CD4-positive, CD25-positive, alpha-beta regulatory T cell (primary cell): ENCODE measurements around the gene FCER1G. TPM values are rescaled to one million over a fixed set of nuclear protein-coding genes. Genes with fewer than 3 reads are reported as not detected.
A peak's percentile ranks its signal among the peaks of the same experiment; 100 is the strongest.

Experiments used
- ATAC-seq, 2 donors: fragments of 150-1000 bp; cut with Tn5 transposase; one replicate each; pipeline ENCODE4 v1.10.0; 2021; ENCODE audit warnings: low read depth in 2 of 2, moderate number of reproducible peaks in 2 of 2, moderate library complexity in 1 of 2
- DNase-seq, 3 donors: peaks; one replicate each; pipeline versions ENCODE4 v3.0.0 to v3.0.0-alpha.2; 2012 to 2022; ENCODE audit warnings: mixed read lengths in 1 of 3
- H3K27ac ChIP-seq: one replicate; pipeline ENCODE4 v1.7.0; 2013; ENCODE audit warnings: mild to moderate bottlenecking, low read length; ENCODE audit not compliant: insufficient read depth, poor library complexity, severe bottlenecking
- H3K27me3 ChIP-seq: one replicate; pipeline ENCODE4 v1.7.0; 2013; ENCODE audit warnings: low read length; ENCODE audit not compliant: control insufficient read depth, insufficient read depth
- H3K36me3 ChIP-seq: one replicate; pipeline ENCODE4 v1.7.0; 2013; ENCODE audit warnings: mild to moderate bottlenecking, low read length, moderate library complexity; ENCODE audit not compliant: control insufficient read depth, insufficient read depth
- H3K4me1 ChIP-seq: 2 replicates; pipeline ENCODE4 v1.7.0; 2013; ENCODE audit warnings: mild to moderate bottlenecking, low read length; ENCODE audit not compliant: insufficient read depth, control insufficient read depth, poor library complexity, severe bottlenecking
- H3K4me3 ChIP-seq: one replicate; pipeline ENCODE4 v1.7.0; 2013; ENCODE audit warnings: low read depth, mild to moderate bottlenecking, low read length, moderate library complexity
- H3K9me3 ChIP-seq, 2 experiments: 1 replicate in 1 of 2; 2 replicates in 1 of 2; pipeline ENCODE4 v1.7.0; 2013; ENCODE audit warnings: low read length in 2 of 2, mild to moderate bottlenecking in 1 of 2, moderate library complexity in 1 of 2; ENCODE audit not compliant: control insufficient read depth in 2 of 2
- H3K27ac Mint-ChIP-seq, 3 donors: one replicate each; pipeline ENCODE4 v1.8.0; 2020 to 2022; ENCODE audit warnings: mild to moderate bottlenecking in 3 of 3, mixed read lengths in 3 of 3, moderate library complexity in 2 of 3
- H3K27me3 Mint-ChIP-seq: one replicate; pipeline ENCODE4 v1.8.0; 2022; ENCODE audit warnings: mild to moderate bottlenecking, mixed read lengths
- H3K36me3 Mint-ChIP-seq: one replicate; pipeline ENCODE4 v1.8.0; 2020; ENCODE audit warnings: mixed read lengths
- H3K4me1 Mint-ChIP-seq, 4 donors: one replicate each; pipeline ENCODE4 v1.8.0; 2020 to 2022; ENCODE audit warnings: mixed read lengths in 4 of 4, mild to moderate bottlenecking in 1 of 4
- H3K4me3 Mint-ChIP-seq, 4 donors: one replicate each; pipeline ENCODE4 v1.8.0; 2020 to 2022; ENCODE audit warnings: mild to moderate bottlenecking in 4 of 4, mixed read lengths in 4 of 4, moderate library complexity in 3 of 4
- H3K9me3 Mint-ChIP-seq, 7 donors: one replicate each; pipeline ENCODE4 v1.8.0; 2020 to 2022; ENCODE audit warnings: mixed read lengths in 7 of 7, mild to moderate bottlenecking in 3 of 7, moderate library complexity in 2 of 7
- polyA plus RNA-seq, 4 donors: library from polyadenylated mRNA; unstranded; fragments of 300-500 nt; fragmentation: Illumina TruSeq; gene quantifications; one replicate each; pipeline ENCODE4 v1.2.3, GENCODE V29; 2021
- total RNA-seq: library from RNA; stranded (reverse); gene quantifications from one replicate; pipeline ENCODE4 v1.2.3, GENCODE V29; 2022

FCER1G gene
- total and polyA plus RNA-seq, 5 donors from 2014 or later, result 2.9 to 121 (median 96.3) TPM

DNA sequence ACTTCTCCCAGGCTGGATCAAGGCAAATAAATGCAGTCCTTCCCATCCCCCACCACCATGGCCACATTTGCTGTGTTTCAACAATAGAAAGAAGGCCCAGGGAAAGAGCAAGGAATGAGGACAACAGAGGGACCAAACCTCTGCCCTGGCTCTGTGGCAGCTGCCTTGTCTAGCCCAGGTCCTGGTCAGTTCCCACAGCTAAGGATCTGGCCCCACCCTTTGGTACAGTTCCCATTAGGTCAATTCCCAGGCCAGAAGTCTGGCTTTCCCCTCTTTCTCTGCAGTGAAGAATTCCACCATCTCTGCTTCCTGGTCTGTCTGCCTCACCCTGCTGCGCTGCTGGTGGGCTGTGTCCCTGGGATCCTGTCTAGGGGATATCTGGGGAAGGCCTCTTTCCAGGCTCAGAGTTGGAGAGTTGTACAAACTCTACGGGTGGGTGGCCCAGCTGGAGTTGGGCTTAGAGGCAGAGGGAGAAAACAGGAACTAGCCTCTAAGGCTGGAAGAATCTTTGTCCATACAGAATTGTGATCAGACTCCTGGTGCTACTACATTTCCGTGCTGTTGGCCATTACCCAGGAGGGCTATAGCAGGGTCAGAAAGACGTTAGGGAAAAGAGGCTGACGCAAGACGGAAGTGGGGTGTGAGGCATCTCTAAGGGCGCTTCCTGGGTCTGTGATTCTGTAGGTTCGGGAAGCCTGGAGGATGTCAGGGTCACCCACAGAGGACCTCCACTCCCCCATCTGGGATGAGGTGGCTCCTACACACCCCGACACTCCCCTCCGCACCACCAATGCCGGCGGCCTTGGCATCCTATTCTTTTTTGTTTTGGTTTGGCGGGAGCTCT, 13.9 kb upstream of the FCER1G start:
- Mint-ChIP-seq H3K36me3 (peaks cover 18% of the 10 kb centered on the region), H3K9me3 (no peaks in the 10 kb centered on the region), H3K27ac (peak overlapping the region; percentile 98 to 99 (median 99)), H3K4me3 (peak overlapping the region; percentile 96 to 98 (median 98)), H3K27me3 (peaks cover 4% of the 10 kb centered on the region), H3K4me1 (peaks cover 25 to 72% (median 49%) of the 10 kb centered on the region in 4 donors)
- Histone ChIP-seq H3K4me3 (peak overlapping the region; percentile 85), H3K27ac (peak overlapping the region; percentile 90), H3K9me3 (no peaks in the 10 kb centered on the region), H3K4me1 (peaks cover 57% of the 10 kb centered on the region), H3K27me3 (no peaks in the 10 kb centered on the region), H3K36me3 (peaks cover 18% of the 10 kb centered on the region)
- DNase-seq (no peak), ATAC-seq (no peak)

DNA sequence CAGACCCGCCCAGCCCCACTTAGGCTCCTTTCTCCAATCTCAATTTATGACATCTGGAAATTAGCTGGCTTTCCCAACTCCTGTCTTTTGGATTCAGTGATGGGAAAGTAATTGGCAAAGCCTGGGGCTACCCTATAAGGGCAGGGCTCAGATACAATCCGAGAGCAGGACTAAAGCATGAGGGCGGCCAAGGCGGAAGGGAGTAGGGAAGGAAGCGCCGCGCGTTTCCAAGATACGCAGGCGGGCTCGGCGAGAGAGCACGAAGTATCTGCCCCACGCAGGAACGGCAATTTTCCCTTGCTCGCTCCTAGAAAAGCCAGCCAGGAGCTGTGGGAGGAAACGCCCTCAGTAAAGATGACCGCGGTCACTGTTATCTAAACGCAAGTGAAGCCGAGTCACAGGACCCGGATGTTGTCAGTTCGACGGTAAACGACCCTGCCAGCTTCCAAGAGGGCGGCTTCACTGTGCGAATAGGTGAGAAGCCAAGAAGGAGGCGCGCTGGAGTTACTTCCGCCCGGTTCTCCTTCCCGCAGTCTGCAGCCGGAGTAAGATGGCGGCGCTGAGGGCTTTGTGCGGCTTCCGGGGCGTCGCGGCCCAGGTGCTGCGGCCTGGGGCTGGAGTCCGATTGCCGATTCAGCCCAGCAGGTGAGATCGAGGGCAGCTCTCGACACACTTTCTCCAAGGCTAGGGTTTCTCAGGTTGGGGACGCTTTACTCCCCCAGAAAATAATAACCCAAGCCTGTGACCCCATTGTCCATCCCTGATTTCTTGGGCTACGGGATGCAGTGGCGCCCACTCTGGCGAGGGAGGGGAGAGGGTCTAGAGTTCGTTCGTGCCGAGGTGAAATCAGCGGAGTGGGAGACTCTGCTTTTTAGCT, 13.0 kb upstream of the FCER1G start, which contains the start of gene NDUFS2:
NDUFS2 (plus strand) TSS at position 532 of the 877 bp plus-strand sequence; CDS start at position 551, 19 bp downstream.
- peaks cover 62% of the 10 kb centered on the region for H3K4me1 ChIP-seq

DNA sequence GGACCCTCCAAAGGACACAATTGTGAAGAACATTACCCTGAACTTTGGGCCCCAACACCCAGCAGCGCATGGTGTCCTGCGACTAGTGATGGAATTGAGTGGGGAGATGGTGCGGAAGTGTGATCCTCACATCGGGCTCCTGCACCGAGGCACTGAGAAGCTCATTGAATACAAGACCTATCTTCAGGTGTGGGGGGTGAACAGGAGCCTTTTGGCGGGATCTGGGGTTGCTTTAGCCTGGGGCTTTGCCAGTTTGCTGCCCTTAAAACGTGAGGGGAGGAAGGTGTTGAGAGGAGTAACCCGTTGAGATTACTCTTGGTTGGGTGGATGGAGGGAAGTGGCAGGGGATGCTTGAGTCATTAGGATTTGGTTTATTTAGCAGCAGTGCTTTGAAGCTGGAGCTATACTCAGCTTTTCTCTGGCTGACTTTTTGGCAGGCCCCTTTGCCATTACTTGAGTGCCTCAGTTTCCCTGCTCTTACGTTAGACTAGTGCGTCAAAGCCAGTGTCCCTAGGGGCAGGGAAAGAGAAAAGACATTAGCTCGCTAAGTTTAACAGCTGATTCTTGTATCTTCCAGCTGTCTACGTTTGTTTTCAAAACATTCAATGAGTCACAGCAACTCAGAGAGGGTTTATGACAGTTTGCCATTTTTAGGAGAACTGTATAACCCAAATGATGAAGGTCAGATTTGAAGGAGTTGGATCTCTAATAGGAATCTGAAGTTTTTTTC, 8.5 kb upstream of the FCER1G start:
- Histone ChIP-seq H3K36me3 (peaks cover 62% of the 10 kb centered on the region), H3K27me3 (no peaks in the 10 kb centered on the region), H3K4me3 (no peak overlapping the region), H3K27ac (no peak overlapping the region), H3K9me3 (no peaks in the 10 kb centered on the region), H3K4me1 (peaks cover 46% of the 10 kb centered on the region)
- ATAC-seq (no peak), DNase-seq (no peak)
- Mint-ChIP-seq H3K36me3 (peaks cover 36% of the 10 kb centered on the region), H3K27ac (peak overlapping the region in 2 of 3 donors; percentile 58 to 72), H3K4me1 (peaks cover 26 to 75% (median 51%) of the 10 kb centered on the region in 4 donors), H3K27me3 (peaks cover 4% of the 10 kb centered on the region), H3K4me3 (peak overlapping the region in 2 of 4 donors; percentile 61 to 98), H3K9me3 (no peaks in the 10 kb centered on the region)

More for the DNA sequence above, 13.0 kb upstream of the FCER1G start, which contains the start of gene NDUFS2:
- Histone ChIP-seq H3K4me3 (peak within 1 kb of the TSS; percentile 85), H3K27ac (peak within 1 kb of the TSS; percentile 90), H3K36me3 (peaks cover 25% of the 10 kb centered on the region), H3K27me3 (no peaks in the 10 kb centered on the region), H3K9me3 (no peaks in the 10 kb centered on the region)
- Mint-ChIP-seq H3K27me3 (peaks cover 4% of the 10 kb centered on the region), H3K27ac (peak within 1 kb of the TSS; percentile 98 to 99 (median 99)), H3K9me3 (no peaks in the 10 kb centered on the region), H3K4me3 (peak within 1 kb of the TSS; percentile 96 to 98 (median 98)), H3K4me1 (peaks cover 26 to 80% (median 56%) of the 10 kb centered on the region in 4 donors), H3K36me3 (peaks cover 21% of the 10 kb centered on the region)
- peak; percentile 94 to 99 (median 96) for DNase-seq
- ATAC-seq, result peak; percentile 98 to 99

DNA sequence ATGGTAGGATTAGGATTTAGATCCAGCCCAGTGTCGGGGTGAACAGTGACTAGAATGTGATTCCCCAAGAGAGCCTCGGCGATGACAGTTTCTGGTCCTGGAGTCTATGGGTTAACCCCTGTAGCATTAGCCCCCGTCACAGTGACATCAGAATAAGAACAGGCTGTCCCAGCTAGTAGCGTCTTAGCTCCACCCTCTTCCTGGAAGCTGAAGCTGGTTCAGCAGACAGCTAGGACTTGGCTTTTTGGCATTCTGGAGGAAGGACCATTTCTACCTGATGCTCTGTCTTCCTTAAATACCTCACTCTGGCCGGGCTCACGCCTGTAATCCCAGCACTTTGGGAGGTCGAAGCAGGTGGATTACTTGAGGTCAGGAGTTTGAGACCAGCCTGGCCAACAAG, 7.9 kb upstream of the FCER1G start:
- no peak overlapping the region for H3K4me3 ChIP-seq
- peaks cover 42% of the 10 kb centered on the region for H3K4me1 ChIP-seq
- Mint-ChIP-seq H3K4me3 (no peak overlapping the region), H3K27me3 (peaks cover 4% of the 10 kb centered on the region), H3K9me3 (no peaks in the 10 kb centered on the region), H3K27ac (peak overlapping the region in 1 of 3 donors; percentile 46), H3K4me1 (peaks cover 21 to 69% (median 48%) of the 10 kb centered on the region in 4 donors), H3K36me3 (peaks cover 41% of the 10 kb centered on the region)
- H3K36me3 ChIP-seq, result peaks cover 68% of the 10 kb centered on the region
- no peak overlapping the region for H3K27ac ChIP-seq
- H3K27me3 ChIP-seq, result no peaks in the 10 kb centered on the region
- DNase-seq (peak in 1 of 3 donors; percentile 56), ATAC-seq (no peak)
- no peaks in the 10 kb centered on the region for H3K9me3 ChIP-seq

DNA sequence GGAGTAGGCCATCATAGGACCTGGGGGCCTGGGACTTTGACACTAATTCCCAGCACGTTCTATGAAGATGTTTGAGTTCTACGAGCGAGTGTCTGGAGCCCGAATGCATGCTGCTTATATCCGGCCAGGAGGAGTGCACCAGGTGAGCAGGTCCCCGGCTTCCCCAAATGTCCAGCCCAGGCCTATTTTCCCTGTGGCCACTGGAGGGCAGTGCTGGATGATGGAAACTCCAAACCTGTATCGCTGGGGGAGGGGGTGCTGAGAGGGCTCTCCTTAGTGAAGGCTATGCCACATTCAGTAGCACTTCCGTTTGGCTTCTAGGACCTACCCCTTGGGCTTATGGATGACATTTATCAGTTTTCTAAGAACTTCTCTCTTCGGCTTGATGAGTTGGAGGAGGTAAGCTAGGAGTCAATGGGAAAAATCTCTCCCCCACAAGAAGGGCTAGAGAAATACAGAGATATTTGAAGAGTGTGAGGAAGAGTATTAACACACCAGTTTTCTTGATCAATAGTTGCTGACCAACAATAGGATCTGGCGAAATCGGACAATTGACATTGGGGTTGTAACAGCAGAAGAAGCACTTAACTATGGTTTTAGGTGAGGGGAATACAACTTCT, 5.2 kb upstream of the FCER1G start:
- peaks cover 78% of the 10 kb centered on the region for H3K36me3 ChIP-seq
- no peak overlapping the region for H3K4me3 ChIP-seq
- peak; percentile 61 to 84 (median 79) for DNase-seq
- H3K27ac ChIP-seq, result peak overlapping the region; percentile 16
- no peaks in the 10 kb centered on the region for H3K27me3 ChIP-seq
- Mint-ChIP-seq H3K36me3 (peaks cover 49% of the 10 kb centered on the region), H3K4me3 (peak overlapping the region in 1 of 4 donors; percentile 20), H3K27ac (peak overlapping the region; percentile 59 to 97 (median 87)), H3K27me3 (no peaks in the 10 kb centered on the region), H3K9me3 (no peaks in the 10 kb centered on the region), H3K4me1 (peaks cover 11 to 55% (median 39%) of the 10 kb centered on the region in 4 donors)
- peaks cover 23% of the 10 kb centered on the region for H3K4me1 ChIP-seq
- peak; percentile 83 to 87 for ATAC-seq
- no peaks in the 10 kb centered on the region for H3K9me3 ChIP-seq

DNA sequence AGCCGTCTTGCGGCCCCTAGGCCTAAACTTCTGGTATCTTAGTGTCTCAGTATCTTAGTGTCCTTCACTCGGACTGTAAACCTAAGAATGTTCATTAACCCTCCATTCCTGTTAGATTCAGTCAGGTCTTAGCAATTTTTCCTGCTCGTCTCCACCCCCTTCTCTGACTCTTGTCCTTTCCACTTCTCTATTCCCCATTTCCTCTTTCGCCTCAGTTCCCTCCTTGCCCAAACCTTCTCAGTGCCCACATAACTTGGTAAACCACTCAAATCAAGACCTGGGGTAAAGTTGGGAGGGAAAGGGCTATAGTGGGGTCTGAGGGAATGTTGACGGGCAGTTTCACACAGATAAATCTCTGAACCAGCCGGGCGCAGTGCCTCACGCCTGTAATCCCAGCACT, 726 bp upstream of the FCER1G start:
- Mint-ChIP-seq H3K27ac (peak overlapping the region; percentile 7 to 91 (median 67)), H3K36me3 (peaks cover 36% of the 10 kb centered on the region)

More for the DNA sequence above, 726 bp upstream of the FCER1G start:
- H3K9me3 ChIP-seq, result no peaks in the 10 kb centered on the region
- no peaks in the 10 kb centered on the region for H3K27me3 Mint-ChIP-seq
- H3K36me3 ChIP-seq, result peaks cover 46% of the 10 kb centered on the region
- no peak overlapping the region for H3K4me3 ChIP-seq
- H3K4me1 ChIP-seq, result peaks cover 36% of the 10 kb centered on the region
- H3K27me3 ChIP-seq, result no peaks in the 10 kb centered on the region
- ATAC-seq (no peak), DNase-seq (no peak)
- no peaks in the 10 kb centered on the region for H3K9me3 Mint-ChIP-seq
- H3K27ac ChIP-seq, result no peak overlapping the region
- H3K4me1 Mint-ChIP-seq, result peaks cover 0 to 62% (median 32%) of the 10 kb centered on the region in 4 donors
- H3K4me3 Mint-ChIP-seq, result peak overlapping the region in 3 of 4 donors; percentile 27 to 84 (median 61)
